ENCODE results near the gene RPS8.
"Not testable (repeated sequence)": the region's sequence is repeated elsewhere in the genome, so short reads cannot be mapped to it uniquely, and the experiment has no call there.

The RPS8 gene

DNA sequence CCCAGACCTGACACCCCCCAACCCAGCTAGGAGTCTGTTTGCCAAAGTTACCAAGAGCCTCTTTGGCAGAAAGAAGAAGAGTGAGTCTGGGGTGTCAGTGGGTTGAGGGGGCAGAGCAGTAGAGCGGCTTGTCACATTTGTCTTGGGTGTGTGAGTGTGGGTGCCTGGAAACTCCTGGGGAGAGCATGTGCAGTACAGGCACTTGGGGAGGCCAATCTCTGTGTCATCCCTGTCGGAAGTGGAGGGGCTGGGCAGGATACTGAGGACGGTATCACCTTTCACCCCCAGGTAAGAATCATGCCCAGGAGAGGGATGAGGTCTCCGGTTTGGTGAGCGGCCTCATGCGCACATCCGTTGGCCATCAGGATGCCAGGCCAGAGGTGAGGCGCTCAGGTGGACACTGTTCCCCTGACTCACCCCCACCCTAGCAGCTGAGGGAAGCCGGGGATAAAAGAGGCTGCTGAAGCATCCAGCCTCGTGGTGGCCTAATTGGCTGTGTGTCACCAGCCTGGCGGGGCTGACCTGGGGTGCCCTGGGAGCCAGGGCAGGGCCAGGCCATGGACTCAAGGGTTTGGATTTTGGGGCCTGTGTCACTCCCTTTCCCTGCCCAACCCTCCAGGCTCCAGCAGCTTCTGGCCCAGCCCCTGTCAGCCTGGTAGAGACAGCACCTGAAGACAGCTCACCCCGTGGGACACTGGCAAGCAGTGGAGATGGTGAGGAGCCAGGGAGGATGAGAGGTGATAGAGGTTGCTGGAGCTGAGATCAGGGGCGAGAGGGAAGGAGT is 28.2 kb downstream of the RPS8 start:
- DNase-seq, result no peak

DNA sequence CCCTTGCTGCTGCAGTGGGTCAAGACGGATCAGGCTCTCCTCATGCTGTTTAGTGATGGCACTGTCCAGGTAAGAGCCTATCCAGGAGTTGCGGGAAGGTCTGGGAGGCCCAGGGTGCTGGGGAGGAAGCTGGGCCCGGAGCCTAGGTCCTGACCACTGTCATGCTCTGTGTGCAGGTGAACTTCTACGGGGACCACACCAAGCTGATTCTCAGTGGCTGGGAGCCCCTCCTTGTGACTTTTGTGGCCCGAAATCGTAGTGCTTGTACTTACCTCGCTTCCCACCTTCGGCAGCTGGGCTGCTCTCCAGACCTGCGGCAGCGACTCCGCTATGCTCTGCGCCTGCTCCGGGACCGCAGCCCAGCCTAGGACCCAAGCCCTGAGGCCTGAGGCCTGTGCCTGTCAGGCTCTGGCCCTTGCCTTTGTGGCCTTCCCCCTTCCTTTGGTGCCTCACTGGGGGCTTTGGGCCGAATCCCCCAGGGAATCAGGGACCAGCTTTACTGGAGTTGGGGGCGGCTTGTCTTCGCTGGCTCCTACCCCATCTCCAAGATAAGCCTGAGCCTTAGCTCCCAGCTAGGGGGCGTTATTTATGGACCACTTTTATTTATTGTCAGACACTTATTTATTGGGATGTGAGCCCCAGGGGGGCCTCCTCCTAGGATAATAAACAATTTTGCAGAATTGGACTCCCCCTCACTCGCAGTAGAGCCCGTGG is 30.1 kb downstream of the RPS8 start:
- no peak for DNase-seq

- DNase-seq, result no peak
Measured at GRCh38 chr1:44806025-44806703, 30.8 kb downstream of the RPS8 start.

- no peak for DNase-seq
Measured at GRCh38 chr1:44806704-44807363, 31.5 kb downstream of the RPS8 start, which contains the start of gene DYNLT4. Gene DYNLT4, minus strand, starts transcription at chr1:44807351. Its CDS starts 683 bp downstream, at chr1:44806668.

- DNase-seq, result peak; percentile 94
Measured at GRCh38 chr1:44807364-44808062, 32.2 kb downstream of the RPS8 start.

- peak; percentile 86 for DNase-seq
Measured at GRCh38 chr1:44808063-44808937, 33.0 kb downstream of the RPS8 start, which contains the start of gene BTBD19. Gene BTBD19, plus strand, starts transcription at chr1:44808523. Its CDS starts 298 bp downstream, at chr1:44808821.

DNA sequence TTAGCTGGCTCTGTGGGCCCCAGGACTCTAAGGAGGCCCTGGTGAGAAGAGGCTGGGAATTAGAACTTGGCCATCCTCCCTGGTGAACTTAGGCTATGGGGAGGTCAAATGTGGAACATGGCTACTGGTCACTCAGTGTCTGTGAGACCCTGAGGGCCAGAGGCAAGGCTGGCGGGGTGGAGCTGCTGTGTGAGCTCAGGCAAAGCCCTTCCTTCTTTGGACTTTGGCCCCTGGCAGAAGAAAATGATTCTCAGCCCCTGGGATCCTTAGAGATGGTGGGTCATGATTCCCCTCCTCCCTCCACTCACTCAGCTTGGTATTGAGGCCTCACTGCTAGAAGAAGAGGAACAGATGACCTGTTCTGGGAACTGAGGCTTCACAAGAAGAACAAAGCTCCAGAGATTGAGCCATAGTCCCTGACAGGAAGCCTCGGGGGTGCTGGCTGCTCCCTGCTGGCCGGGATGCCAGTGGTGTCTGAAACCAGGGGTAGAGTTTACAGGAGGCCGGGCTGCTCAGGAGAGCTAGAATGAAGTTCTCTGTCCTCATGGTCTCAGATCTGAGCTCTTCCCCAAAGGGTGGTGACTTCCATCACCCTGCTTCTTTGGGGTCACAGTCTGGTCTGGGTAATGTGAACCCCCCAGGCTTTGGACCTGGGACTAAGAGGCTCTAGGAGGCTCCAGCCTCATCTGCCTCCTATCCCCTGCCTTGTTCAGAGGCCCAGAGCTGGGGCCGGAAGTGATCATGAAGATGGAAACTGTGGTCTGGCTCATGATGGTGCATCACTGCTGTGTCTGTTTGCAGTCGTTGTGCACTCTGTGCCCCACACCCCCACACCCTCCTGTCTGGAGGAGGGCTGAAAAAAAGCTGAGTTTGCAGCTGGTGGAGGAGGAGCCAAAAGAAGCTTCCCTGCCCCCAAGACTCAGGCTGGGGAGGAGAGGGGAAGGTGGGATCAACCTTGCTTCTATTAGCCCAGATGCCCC is 33.9 kb downstream of the RPS8 start:
- DNase-seq, result peak; percentile 92

DNA sequence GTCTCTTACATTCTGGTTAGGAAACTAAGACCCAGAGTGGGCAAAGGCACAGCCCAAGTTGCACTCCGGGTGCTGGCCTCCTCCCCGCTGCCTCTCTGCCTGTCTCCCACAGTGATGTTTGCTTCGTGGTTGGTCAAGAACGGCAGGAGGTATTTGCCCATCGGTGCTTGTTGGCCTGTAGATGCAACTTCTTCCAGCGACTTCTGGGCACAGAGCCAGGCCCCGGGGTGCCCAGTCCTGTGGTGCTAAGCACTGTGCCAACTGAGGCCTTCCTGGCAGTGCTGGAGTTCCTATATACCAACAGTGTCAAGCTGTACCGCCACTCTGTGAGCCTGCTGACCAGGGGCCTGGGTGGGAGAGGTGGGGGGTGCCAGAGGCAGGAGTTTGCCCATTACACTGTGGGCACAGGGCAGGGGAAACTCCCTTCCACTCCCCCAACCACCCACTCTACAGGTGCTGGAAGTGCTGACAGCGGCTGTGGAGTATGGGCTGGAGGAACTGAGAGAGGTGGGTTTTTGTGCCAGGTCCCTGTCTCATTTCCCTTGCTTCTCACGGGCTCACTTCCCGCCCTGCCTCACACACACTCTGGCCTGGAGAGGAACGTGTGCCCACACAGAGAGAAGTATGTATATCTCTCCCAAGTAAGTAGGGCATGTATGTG is 34.9 kb downstream of the RPS8 start:
- DNase-seq, result peak; percentile 61

GRCh38 chr1:44810762-44811105 is 35.4 kb downstream of the RPS8 start:
- not testable (repeated sequence) for DNase-seq

DNA sequence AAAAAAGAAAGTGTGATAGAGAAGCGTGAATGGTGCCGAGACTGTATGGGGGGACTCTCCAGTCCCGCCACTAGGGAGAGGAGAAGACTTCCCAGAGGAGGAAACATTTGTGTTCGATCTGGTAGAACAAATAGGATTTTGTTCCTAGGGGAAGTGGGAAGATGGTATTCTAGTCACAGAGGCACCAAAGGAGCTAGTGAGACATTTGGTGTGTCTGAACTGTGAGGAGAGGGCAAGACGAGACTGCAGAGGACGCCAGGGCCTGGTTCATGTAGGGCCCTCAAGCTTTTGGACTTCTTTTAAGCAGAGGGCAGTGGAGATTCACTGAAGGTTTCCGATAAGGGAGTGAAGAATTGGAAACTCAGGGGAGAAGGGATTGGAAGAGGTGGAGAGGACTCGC is 35.9 kb downstream of the RPS8 start:
- no peak for DNase-seq

DNA sequence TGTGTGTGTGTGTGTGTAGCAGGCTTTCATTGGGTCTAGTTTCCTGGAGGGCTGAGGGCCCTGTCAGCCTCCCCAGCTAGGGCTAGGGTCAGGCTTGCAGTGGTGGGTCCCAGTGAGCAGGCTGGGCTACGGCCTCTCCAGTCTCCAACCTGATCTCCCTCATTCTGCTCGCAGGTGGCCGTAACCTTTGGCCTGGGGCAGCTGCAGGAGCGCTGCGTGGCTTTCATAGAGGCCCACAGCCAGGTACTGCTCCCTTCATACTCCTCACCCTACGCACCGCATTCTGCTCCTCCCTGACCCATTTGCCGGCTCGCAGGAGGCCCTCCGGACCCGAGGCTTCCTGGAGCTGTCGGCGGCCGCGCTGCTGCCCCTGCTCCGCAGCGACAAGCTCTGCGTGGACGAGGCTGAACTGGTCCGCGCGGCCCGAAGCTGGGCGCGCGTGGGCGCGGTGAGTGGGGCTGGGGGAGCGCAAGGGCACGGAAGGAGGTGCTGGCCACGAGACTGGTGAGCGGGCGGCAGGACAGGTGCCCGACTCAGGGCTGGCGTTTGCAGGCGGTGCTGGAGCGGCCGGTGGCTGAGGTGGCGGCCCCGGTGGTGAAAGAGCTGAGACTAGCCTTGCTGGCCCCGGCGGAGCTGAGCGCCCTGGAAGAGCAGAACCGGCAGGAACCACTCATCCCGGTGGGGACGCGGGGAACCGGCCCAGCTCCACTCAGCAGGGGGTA is 37.6 kb downstream of the RPS8 start:
- no peak for DNase-seq

GRCh38 chr1:44815926-44816325 is 40.6 kb downstream of the RPS8 start:
- not testable (repeated sequence) for DNase-seq

- DNase-seq, result no peak
Measured at GRCh38 chr1:44817307-44817706, 42.0 kb downstream of the RPS8 start.

GRCh38 chr1:44817771-44818495 is 42.6 kb downstream of the RPS8 start:
- DNase-seq, result no peak

- DNase-seq, result no peak
Measured at GRCh38 chr1:44819196-44819607, 43.9 kb downstream of the RPS8 start.

- DNase-seq, result peak; percentile 88
Measured at GRCh38 chr1:44819608-44820327, 44.4 kb downstream of the RPS8 start.

Measured in CD4-positive, alpha-beta T cell treated with Interleukin-21 for 1 hour (primary cell).